GM12878 (cell line): ENCODE measurements around the gene RAPGEF1. TPM values are rescaled to one million over a fixed set of nuclear protein-coding genes. Genes with fewer than 3 reads are reported as not detected.

ENCODE experiments used
- ATAC-seq: fragments of 200-7000 bp; cut with Tn5 transposase; 3 replicates; pipeline ENCODE4 v1.9.1; 2020; ENCODE audit warnings: mild to moderate bottlenecking, moderate library complexity
- Bru-seq: library from RNA; stranded (reverse); fragments of 400-500 nt; gene quantifications from one replicate; lab custom pipeline; 2021; lab: Mats Ljungman, UMichigan
- BruChase-seq, 2 experiments: library from RNA; stranded (reverse); fragments of 400-500 nt; gene quantifications; one replicate each; lab custom pipeline; 2021; lab: Mats Ljungman, UMichigan
- BruUV-seq: library from RNA; stranded (reverse); fragments of 400-500 nt; replicated peaks from 2 replicates; lab custom pipeline; 2021; lab: Mats Ljungman, UMichigan
- CTCF ChIA-PET: fragments of 300-600 bp; sonication (Branson Sonifier 250); formaldehyde crosslinking; extraction: SDS; loops from one replicate; lab custom pipeline; 2021; ENCODE audit warnings: inconsistent platforms; lab: Yijun Ruan, JAX
- POLR2A ChIA-PET: fragments of 350-600 bp; formaldehyde crosslinking; extraction: SDS; loops from one replicate; lab custom pipeline; 2021; ENCODE audit warnings: inconsistent platforms; lab: Charles Lee
- RAD21 ChIA-PET: fragments of 300-600 bp; sonication (Branson Sonifier 250); formaldehyde crosslinking; loops from one replicate; lab custom pipeline; 2023; ENCODE audit warnings: antibody characterized with exemption; ENCODE audit not compliant: unreplicated experiment; lab: Charles Lee
- SMC1A ChIA-PET: fragments of 300-600 bp; sonication (Branson Sonifier 250); formaldehyde crosslinking; loops from one replicate; lab custom pipeline; 2023; ENCODE audit not compliant: unreplicated experiment, uncharacterized antibody; lab: Charles Lee
- DNase-seq: peaks from one replicate; pipeline ENCODE4 v3.0.0-alpha.2; 2011; ENCODE audit warnings: low read depth, low spot score
- FAIRE-seq: peaks from 3 replicates; lab custom pipeline; 2011; peaks lifted over from hg19 to GRCh38; lab: Jason Lieb, UNC
- H2AFZ ChIP-seq: 2 replicates; pipeline ENCODE4 v1.6.0; 2011; ENCODE audit warnings: low read depth, low read length, control low read depth; ENCODE audit not compliant: control insufficient read depth
- H3K27ac ChIP-seq: 2 replicates; pipeline ENCODE4 v1.5.1; 2011; ENCODE audit warnings: control low read depth; ENCODE audit not compliant: control insufficient read depth, insufficient read depth
- H3K27me3 ChIP-seq, 2 experiments: replicated peaks in 1 of 2; 2 replicates each; pipeline versions ENCODE4 v1.6.0 to v1.6.1; 2011; ENCODE audit warnings: low read length in 1 of 2; ENCODE audit not compliant: control insufficient read depth in 2 of 2, insufficient read depth in 2 of 2
- H3K36me3 ChIP-seq, 2 experiments: 2 replicates each; pipeline ENCODE4 v1.5.1; 2011; ENCODE audit warnings: low read length in 1 of 2; ENCODE audit not compliant: control insufficient read depth in 2 of 2, insufficient read depth in 2 of 2
- H3K4me1 ChIP-seq: 2 replicates; pipeline ENCODE4 v1.6.1; 2011; ENCODE audit warnings: mild to moderate bottlenecking, low read length, moderate library complexity, mixed read lengths; ENCODE audit not compliant: control insufficient read depth, insufficient read depth
- H3K4me2 ChIP-seq: 2 replicates; pipeline ENCODE4 v1.6.0; 2011; ENCODE audit warnings: control low read depth; ENCODE audit not compliant: control insufficient read depth, insufficient read depth
- H3K4me3 ChIP-seq: fragments of 200-600 bp; sonication (generic); 2 replicates; pipeline ENCODE4 v1.5.1; 2016
- H3K79me2 ChIP-seq: 2 replicates; pipeline ENCODE4 v1.6.0; 2011; ENCODE audit warnings: low read length; ENCODE audit not compliant: control insufficient read depth, insufficient read depth
- H3K9ac ChIP-seq: 2 replicates; pipeline ENCODE4 v1.8.0; 2011; ENCODE audit warnings: low read length, control low read depth, mixed read lengths; ENCODE audit not compliant: control insufficient read depth, insufficient read depth
- H3K9me3 ChIP-seq: replicated peaks from 3 replicates; pipeline ENCODE4 v1.5.1; 2011; ENCODE audit warnings: mild to moderate bottlenecking, low read length; ENCODE audit not compliant: control insufficient read depth, insufficient read depth
- H4K20me1 ChIP-seq: 2 replicates; pipeline ENCODE4 v1.6.0; 2011; ENCODE audit not compliant: control insufficient read depth, insufficient read depth
- HDGF ChIP-seq: fragments of 450-650 bp; IDR thresholded peaks from 2 replicates; pipeline ENCODE4 v1.6.1; 2016; ENCODE audit warnings: antibody characterized with exemption
- SRF ChIP-seq, 2 experiments: IDR thresholded peaks; 2 replicates each; pipeline ENCODE4 v1.6.1; 2011; ENCODE audit warnings: low read depth in 2 of 2, low read length in 2 of 2, mild to moderate bottlenecking in 1 of 2, moderate library complexity in 1 of 2
- ZNF207 ChIP-seq: fragments of 450-650 bp; IDR thresholded peaks from 2 replicates; pipeline ENCODE4 v1.6.1; 2014; ENCODE audit warnings: antibody characterized with exemption, mild to moderate bottlenecking, borderline replicate concordance
- WGBS: methylation state at CpG from one replicate; pipeline ENCODE4 v1.1.6; 2016; ENCODE audit warnings: low lambda C conversion rate; ENCODE audit not compliant: insufficient replicate concordance, insufficient coverage; ENCODE audit errors: missing lambda C conversion rate; 5-methylcytosine and 5-hydroxymethylcytosine counted together
- in situ Hi-C: fragments of 300-500 bp; cut with MboI; formaldehyde crosslinking; loops from 9 replicates; pipeline ENCODE4 v1.14.3; 2018; ENCODE audit warnings: mixed read lengths
- intact Hi-C: fragments of 100-400 bp; cut with micrococcal nuclease; formaldehyde crosslinking; loops from one replicate; pipeline ENCODE4 v1.14.2; 2022; ENCODE audit not compliant: unreplicated experiment
- long read RNA-seq, 2 experiments: library from polyadenylated mRNA; unstranded; transcript quantifications; one replicate each; pipeline ENCODE4 v2.0.0, GENCODE V29; 2019 to 2020
- polyA minus RNA-seq, 3 experiments: library from RNA; depleted of rRNA, polyadenylated mRNA; stranded (reverse); fragments of >200 nt; gene quantifications; 2 replicates each; pipeline ENCODE4 v1.2.3, GENCODE V29; 2011
- polyA plus RNA-seq, 11 experiments: library from polyadenylated mRNA; depleted of rRNA in 4 of 11; unstranded in 6 of 11; stranded (reverse) in 5 of 11; fragments of >200 nt; fragmentation: Nextera tagmentation in 4 of 11; fragmentation: Illumina TruSeq in 1 of 11; extraction: Ambion mirVana in 4 of 11; extraction: Trizol in 1 of 11; gene quantifications; 1 replicate in 1 of 11; 2 replicates in 10 of 11; pipeline versions ENCODE4 v1.2.1 to v1.2.3, GENCODE V29; 2011 to 2016; ENCODE audit warnings: inconsistent platforms in 2 of 11, missing spikeins in 2 of 11, low read depth in 1 of 11
- total RNA-seq, 4 experiments: library from RNA; depleted of rRNA in 3 of 4; stranded (reverse); fragments of >200 nt in 3 of 4; fragmentation: Illumina TruSeq in 1 of 4; extraction: Trizol in 1 of 4; gene quantifications; 2 replicates each; pipeline versions ENCODE4 v1.2.1 to v1.2.3, GENCODE V29; 2013 to 2021
- TF ChIP-seq, protein P1 (sequence below): fragments of 450-650 bp; IDR thresholded peaks from 2 replicates; pipeline ENCODE4 v1.6.1; 2017; ENCODE audit warnings: low read depth, mild to moderate bottlenecking, moderate library complexity
- TF ChIP-seq, protein P2 (sequence below): IDR thresholded peaks from 2 replicates; pipeline ENCODE4 v1.6.1; 2012; ENCODE audit warnings: low read depth, low read length, improper control_type of control experiment
- TF ChIP-seq, protein P3 (sequence below): fragments of 450-650 bp; IDR thresholded peaks from 2 replicates; pipeline ENCODE4 v1.6.1; 2014; ENCODE audit warnings: mild to moderate bottlenecking

Gene RAPGEF1, protein sequence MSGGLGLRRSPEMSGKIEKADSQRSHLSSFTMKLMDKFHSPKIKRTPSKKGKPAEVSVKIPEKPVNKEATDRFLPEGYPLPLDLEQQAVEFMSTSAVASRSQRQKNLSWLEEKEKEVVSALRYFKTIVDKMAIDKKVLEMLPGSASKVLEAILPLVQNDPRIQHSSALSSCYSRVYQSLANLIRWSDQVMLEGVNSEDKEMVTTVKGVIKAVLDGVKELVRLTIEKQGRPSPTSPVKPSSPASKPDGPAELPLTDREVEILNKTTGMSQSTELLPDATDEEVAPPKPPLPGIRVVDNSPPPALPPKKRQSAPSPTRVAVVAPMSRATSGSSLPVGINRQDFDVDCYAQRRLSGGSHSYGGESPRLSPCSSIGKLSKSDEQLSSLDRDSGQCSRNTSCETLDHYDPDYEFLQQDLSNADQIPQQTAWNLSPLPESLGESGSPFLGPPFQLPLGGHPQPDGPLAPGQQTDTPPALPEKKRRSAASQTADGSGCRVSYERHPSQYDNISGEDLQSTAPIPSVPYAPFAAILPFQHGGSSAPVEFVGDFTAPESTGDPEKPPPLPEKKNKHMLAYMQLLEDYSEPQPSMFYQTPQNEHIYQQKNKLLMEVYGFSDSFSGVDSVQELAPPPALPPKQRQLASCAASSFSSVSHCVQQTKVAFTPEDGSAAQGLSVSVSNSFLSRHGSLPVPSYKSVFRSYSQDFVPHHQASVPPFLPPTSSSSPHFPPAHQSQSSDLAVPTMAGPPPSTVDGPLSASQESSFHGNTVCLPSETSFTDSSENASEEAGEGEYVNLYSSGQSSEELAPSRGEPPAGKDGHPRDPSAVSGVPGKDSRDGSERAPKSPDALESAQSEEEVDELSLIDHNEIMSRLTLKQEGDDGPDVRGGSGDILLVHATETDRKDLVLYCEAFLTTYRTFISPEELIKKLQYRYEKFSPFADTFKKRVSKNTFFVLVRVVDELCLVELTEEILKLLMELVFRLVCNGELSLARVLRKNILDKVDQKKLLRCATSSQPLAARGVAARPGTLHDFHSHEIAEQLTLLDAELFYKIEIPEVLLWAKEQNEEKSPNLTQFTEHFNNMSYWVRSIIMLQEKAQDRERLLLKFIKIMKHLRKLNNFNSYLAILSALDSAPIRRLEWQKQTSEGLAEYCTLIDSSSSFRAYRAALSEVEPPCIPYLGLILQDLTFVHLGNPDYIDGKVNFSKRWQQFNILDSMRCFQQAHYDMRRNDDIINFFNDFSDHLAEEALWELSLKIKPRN (N-terminal part only)
- total RNA-seq (2013; cell fraction: nucleolus; rRNA removed): 149 and 166 TPM in 2 replicates
- total RNA-seq (2014; rRNA removed) (45.8 and 52.2 TPM in 2 replicates), total RNA-seq (2014; rRNA removed; fragmentation: Illumina TruSeq; extraction: Trizol) (34.8 and 39.6 TPM in 2 replicates), total RNA-seq (2021) (113 and 115 TPM in 2 replicates), polyA plus RNA-seq (2011; rRNA removed) (42.9 and 63.9 TPM in 2 replicates), polyA plus RNA-seq (2014; fragmentation: Illumina TruSeq; extraction: Trizol) (35.7 and 53.4 TPM in 2 replicates), polyA plus RNA-seq (2014; fragmentation: Nextera tagmentation; extraction: Ambion mirVana) (under 1 TPM; 0.42 to 0.60 TPM), polyA plus RNA-seq (2014; rRNA removed) (73.7 and 83.1 TPM in 2 replicates), polyA plus RNA-seq (2016; fragmentation: Nextera tagmentation; extraction: Ambion mirVana) (10 to 100 TPM; 10.7 to 12.2 TPM), polyA minus RNA-seq (2011; rRNA and poly(A)+ RNA removed) (44.3 and 62.2 TPM in 2 replicates), Bru-seq, nascent RNA (percentile 94 among the genes with signal in this experiment), BruChase-seq, experiment 1, labeled RNA remaining after a 6-hour chase (percentile 93 among the genes with signal in this experiment), BruChase-seq, experiment 2, labeled RNA remaining after a 2-hour chase (percentile 92 among the genes with signal in this experiment)
- 25.7 TPM for polyA plus RNA-seq (2011; ENCODE audit: low read depth)
- polyA plus RNA-seq (2011; cell fraction: cytosol; rRNA removed): 54.2 and 61.6 TPM in 2 replicates
- 95.7 and 113 TPM in 2 replicates for polyA plus RNA-seq (2011; cell fraction: nucleus; rRNA removed)
- polyA plus RNA-seq (2012): 56.2 and 57.9 TPM in 2 replicates
- 22.3 and 26.7 TPM in 2 replicates for polyA minus RNA-seq (2011; cell fraction: cytosol; rRNA and poly(A)+ RNA removed)
- 23.0 and 40.7 TPM in 2 replicates for polyA minus RNA-seq (2011; cell fraction: nucleus; rRNA and poly(A)+ RNA removed)
- long read RNA-seq, experiment 1, partial matches to known transcripts: 1 of 8 reads
- long read RNA-seq, experiment 1, other reads (novel, unspliced or antisense): 7 of 8 reads
- long read RNA-seq, experiment 2, partial matches to known transcripts: 1 of 12 reads
- long read RNA-seq, experiment 2, other reads (novel, unspliced or antisense): 11 of 12 reads

DNA sequence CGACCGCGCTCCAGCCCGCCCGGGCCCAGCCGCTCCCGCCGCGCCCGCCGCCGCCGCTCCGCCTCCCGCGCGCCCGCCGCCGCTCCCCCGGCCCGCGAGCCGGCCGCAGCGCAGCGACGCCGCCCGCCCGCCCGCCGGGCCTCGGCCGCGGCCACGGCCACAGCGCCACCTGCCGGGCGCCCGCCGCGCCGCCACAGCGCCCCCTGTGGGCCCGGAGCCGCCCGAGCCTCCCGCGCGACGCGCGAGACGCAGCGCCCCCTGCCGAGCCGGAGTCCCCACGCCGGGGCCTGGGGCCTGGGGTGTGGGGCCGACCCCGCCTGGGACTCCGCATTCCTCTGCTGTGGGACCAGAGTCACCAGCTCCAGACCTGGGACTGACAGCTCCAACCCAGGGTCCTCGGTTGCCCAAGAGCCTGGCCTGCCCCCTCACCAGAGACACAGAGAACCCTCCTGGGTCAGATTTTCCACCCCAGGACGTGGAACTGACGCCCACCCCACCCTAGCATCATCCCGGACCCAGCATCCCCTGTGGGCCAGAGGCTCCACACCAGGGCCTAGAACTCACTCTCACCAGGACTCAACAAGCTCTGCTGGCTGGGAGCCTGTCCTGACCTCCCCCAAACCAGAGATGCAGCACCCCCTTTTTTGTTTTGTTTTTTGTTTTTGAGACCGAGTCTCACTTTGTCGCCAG lies at the start of gene RAPGEF1:
Gene RAPGEF1, minus strand, starts transcription at position 118 of the 690 bp plus-strand sequence. CDS start 246 bp downstream, outside the sequence.
- peak within 1 kb of the TSS; percentile 93 for H3K27ac ChIP-seq
- DNase-seq (no peak), FAIRE-seq (no peak), ATAC-seq (peak; percentile 50)
- in situ Hi-C loops (loop anchor here (5.0 kb wide), 2 partner anchors 148 to 388 kb away; no protein-coding TSS in a partner anchor), intact Hi-C loops (loop anchor here (2.0 to 10.0 kb wide), 6 partner anchors 15 to 345 kb away; partner anchors contain the start of genes PRRC2B and UCK1)
- no peaks in the 10 kb centered on the region for H3K27me3 ChIP-seq
- peaks cover 47% of the 10 kb centered on the region for H3K79me2 ChIP-seq
- ChIA-PET POLR2A (interaction anchor here (0.7 to 17.4 kb wide), 5 partner anchors 12 to 118 kb away, joined by 3 to 291 read pairs (median 47); no protein-coding TSS in a partner anchor), SMC1A (interaction anchor here (0.8 to 17.2 kb wide), 7 partner anchors 12 to 149 kb away, joined by 3 to 535 read pairs (median 6); no protein-coding TSS in a partner anchor), CTCF (interaction anchor here (0.6 to 17.1 kb wide), 20 partner anchors 8 to 149 kb away, joined by 3 to 197 read pairs (median 5); no protein-coding TSS in a partner anchor), RAD21 (interaction anchor here (1.1 to 17.7 kb wide), 10 partner anchors 15 to 144 kb away, joined by 3 to 408 read pairs (median 10); no protein-coding TSS in a partner anchor)
- BruUV-seq: no TSS peak
- no peaks in the 10 kb centered on the region for H3K9me3 ChIP-seq
- peak within 1 kb of the TSS; percentile 93 for H3K9ac ChIP-seq
- peaks cover 42% of the 10 kb centered on the region for H3K4me1 ChIP-seq
- H4K20me1 ChIP-seq: no peaks in the 10 kb centered on the region
- no peaks in the 10 kb centered on the region for H3K36me3 ChIP-seq
- peak within 1 kb of the TSS; percentile 54 for H2AFZ ChIP-seq
- peak within 1 kb of the TSS; percentile 71 for H3K4me3 ChIP-seq
- H3K4me2 ChIP-seq: peak within 1 kb of the TSS; percentile 88
- WGBS: 8% methylated on average over 32 of the region's 69 CpGs
- TF ChIP-seq, protein P1, sequence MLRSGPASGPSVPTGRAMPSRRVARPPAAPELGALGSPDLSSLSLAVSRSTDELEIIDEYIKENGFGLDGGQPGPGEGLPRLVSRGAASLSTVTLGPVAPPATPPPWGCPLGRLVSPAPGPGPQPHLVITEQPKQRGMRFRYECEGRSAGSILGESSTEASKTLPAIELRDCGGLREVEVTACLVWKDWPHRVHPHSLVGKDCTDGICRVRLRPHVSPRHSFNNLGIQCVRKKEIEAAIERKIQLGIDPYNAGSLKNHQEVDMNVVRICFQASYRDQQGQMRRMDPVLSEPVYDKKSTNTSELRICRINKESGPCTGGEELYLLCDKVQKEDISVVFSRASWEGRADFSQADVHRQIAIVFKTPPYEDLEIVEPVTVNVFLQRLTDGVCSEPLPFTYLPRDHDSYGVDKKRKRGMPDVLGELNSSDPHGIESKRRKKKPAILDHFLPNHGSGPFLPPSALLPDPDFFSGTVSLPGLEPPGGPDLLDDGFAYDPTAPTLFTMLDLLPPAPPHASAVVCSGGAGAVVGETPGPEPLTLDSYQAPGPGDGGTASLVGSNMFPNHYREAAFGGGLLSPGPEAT: no peak
- TF ChIP-seq, protein P2, sequence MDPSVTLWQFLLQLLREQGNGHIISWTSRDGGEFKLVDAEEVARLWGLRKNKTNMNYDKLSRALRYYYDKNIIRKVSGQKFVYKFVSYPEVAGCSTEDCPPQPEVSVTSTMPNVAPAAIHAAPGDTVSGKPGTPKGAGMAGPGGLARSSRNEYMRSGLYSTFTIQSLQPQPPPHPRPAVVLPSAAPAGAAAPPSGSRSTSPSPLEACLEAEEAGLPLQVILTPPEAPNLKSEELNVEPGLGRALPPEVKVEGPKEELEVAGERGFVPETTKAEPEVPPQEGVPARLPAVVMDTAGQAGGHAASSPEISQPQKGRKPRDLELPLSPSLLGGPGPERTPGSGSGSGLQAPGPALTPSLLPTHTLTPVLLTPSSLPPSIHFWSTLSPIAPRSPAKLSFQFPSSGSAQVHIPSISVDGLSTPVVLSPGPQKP: no peak
- TF ChIP-seq ZNF207 (no peak), HDGF (0 out of 2 replicates have a peak, but pooled peaks have one; percentile 32), SRF (IDR thresholded peaks at IDR 0.05; ENCODE audit: low read depth in 2 of 2, low read length in 2 of 2) (peak in 1 of 2 experiments; percentile 71; a peak in 1 of 4 replicates)
- TF ChIP-seq, protein P3, sequence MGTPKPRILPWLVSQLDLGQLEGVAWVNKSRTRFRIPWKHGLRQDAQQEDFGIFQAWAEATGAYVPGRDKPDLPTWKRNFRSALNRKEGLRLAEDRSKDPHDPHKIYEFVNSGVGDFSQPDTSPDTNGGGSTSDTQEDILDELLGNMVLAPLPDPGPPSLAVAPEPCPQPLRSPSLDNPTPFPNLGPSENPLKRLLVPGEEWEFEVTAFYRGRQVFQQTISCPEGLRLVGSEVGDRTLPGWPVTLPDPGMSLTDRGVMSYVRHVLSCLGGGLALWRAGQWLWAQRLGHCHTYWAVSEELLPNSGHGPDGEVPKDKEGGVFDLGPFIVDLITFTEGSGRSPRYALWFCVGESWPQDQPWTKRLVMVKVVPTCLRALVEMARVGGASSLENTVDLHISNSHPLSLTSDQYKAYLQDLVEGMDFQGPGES: no peak
